ENCODE measurements around the gene SH2D4B.

SH2D4B gene

DNA sequence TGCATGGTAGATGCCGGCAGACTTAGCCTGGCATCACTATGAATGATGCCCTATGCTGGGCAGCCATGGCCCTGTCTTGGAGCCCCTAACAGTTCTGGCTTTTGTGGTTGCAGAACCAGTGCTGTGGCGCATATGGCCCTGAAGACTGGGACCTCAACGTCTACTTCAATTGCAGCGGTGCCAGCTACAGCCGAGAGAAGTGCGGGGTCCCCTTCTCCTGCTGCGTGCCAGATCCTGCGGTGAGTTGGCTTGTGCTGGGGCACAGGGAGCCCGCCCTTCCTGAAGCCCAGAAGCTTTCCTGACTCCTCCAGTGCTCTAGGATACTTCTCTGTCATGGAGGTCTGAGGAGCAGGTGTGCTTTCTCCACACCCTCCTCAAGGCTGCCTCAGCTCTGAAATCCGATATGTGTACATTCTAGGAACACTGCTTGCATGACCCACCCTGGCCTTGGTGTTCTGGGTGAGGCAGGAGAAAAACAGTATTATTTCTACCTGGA is 25.6 kb upstream of the SH2D4B start:
- DNase-seq (ENCODE audit: low spot score in 2 of 2), result no peak
- H3K4me1 ChIP-seq, result no peaks in the 10 kb centered on the region
- in situ Hi-C loops (cut with MboI; ENCODE audit: low sequenced_read_pairs), result no loop called here
- no peaks in the 10 kb centered on the region for H3K27me3 ChIP-seq (ENCODE audit: low read depth)
- peaks cover 7% of the 10 kb centered on the region for H3K36me3 ChIP-seq (replicated peaks)
- H3K4me3 ChIP-seq, result no peak overlapping the region
- H3K9me3 ChIP-seq, result no peaks in the 10 kb centered on the region

DNA sequence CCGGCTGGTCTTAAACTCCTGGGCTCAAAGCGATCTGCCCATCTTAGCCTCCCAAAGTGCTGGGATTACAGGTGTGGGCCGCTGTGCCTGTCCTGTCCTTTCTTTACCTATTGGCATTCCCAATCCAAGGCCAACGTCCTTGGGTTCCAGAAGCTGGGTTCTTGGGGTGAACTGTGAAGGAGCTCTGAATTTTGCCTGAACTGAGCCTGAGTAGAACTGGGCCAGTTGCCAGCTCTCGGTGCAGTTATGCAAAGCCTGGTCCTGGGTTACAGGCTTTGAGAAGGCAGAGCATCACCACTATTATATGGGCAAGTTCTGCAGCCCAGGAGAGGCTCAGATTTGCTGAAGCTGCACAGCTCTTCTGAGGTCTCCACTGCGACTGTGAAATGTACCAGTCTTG is 24.6 kb upstream of the SH2D4B start:
- in situ Hi-C loops (cut with MboI; ENCODE audit: low sequenced_read_pairs), result no loop called here
- no peak for DNase-seq (ENCODE audit: low spot score in 2 of 2)
- Histone ChIP-seq H3K36me3 (replicated peaks) (peaks cover 7% of the 10 kb centered on the region), H3K4me3 (no peak overlapping the region), H3K9me3 (no peaks in the 10 kb centered on the region), H3K27me3 (ENCODE audit: low read depth) (no peaks in the 10 kb centered on the region), H3K4me1 (no peaks in the 10 kb centered on the region)

DNA sequence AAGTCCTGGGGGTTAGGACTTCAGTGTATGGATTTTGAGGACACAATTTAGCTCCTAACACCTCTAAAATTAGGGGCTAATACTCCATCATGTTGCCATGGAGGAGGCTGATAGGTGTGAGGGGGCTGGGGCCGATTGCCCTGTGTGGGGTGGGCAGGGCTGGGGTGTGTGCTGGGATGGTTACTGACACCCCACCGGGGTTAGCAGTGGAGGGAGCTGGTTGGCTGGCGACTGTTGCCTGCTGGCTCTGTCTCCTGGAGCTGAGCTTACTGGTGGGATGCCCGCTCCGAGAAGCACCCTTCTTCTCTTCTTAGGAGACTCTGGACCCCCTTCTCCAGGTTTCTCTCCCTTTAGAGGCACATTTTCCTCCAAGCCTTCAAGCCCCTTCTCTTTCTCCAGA is 22.2 kb upstream of the SH2D4B start:
- no peak for DNase-seq (ENCODE audit: low spot score in 2 of 2)
- Histone ChIP-seq H3K9me3 (no peaks in the 10 kb centered on the region), H3K4me3 (no peak overlapping the region), H3K4me1 (no peaks in the 10 kb centered on the region), H3K27me3 (ENCODE audit: low read depth) (no peaks in the 10 kb centered on the region), H3K36me3 (replicated peaks) (peaks cover 3% of the 10 kb centered on the region)
- in situ Hi-C loops (cut with MboI; ENCODE audit: low sequenced_read_pairs), result no loop called here

GRCh38 chr10:80515941-80516340 is 21.8 kb upstream of the SH2D4B start:
- Histone ChIP-seq H3K27me3 (ENCODE audit: low read depth) (no peaks in the 10 kb centered on the region), H3K9me3 (no peaks in the 10 kb centered on the region), H3K4me1 (no peaks in the 10 kb centered on the region), H3K36me3 (replicated peaks) (peaks cover 3% of the 10 kb centered on the region), H3K4me3 (no peak overlapping the region)
- DNase-seq (ENCODE audit: low spot score in 2 of 2), result no peak
- in situ Hi-C loops (cut with MboI; ENCODE audit: low sequenced_read_pairs), result no loop called here

- H3K4me3 ChIP-seq, result no peak overlapping the region
- DNase-seq (ENCODE audit: low spot score in 2 of 2), result no peak
- in situ Hi-C loops (cut with MboI; ENCODE audit: low sequenced_read_pairs), result no loop called here
- H3K27me3 ChIP-seq (ENCODE audit: low read depth), result no peaks in the 10 kb centered on the region
- no peaks in the 10 kb centered on the region for H3K4me1 ChIP-seq
- no peaks in the 10 kb centered on the region for H3K9me3 ChIP-seq
- H3K36me3 ChIP-seq (replicated peaks), result peaks cover 3% of the 10 kb centered on the region
These were observed 21.1 kb upstream of the SH2D4B start for GRCh38 chr10:80516506-80517075.

GRCh38 chr10:80517416-80518142 is 20.1 kb upstream of the SH2D4B start:
- H3K36me3 ChIP-seq (replicated peaks), result peaks cover 3% of the 10 kb centered on the region
- H3K4me3 ChIP-seq, result no peak overlapping the region
- H3K27me3 ChIP-seq (ENCODE audit: low read depth), result no peaks in the 10 kb centered on the region
- in situ Hi-C loops (cut with MboI; ENCODE audit: low sequenced_read_pairs), result no loop called here
- H3K9me3 ChIP-seq, result no peaks in the 10 kb centered on the region
- no peaks in the 10 kb centered on the region for H3K4me1 ChIP-seq
- DNase-seq (ENCODE audit: low spot score in 2 of 2), result no peak

DNA sequence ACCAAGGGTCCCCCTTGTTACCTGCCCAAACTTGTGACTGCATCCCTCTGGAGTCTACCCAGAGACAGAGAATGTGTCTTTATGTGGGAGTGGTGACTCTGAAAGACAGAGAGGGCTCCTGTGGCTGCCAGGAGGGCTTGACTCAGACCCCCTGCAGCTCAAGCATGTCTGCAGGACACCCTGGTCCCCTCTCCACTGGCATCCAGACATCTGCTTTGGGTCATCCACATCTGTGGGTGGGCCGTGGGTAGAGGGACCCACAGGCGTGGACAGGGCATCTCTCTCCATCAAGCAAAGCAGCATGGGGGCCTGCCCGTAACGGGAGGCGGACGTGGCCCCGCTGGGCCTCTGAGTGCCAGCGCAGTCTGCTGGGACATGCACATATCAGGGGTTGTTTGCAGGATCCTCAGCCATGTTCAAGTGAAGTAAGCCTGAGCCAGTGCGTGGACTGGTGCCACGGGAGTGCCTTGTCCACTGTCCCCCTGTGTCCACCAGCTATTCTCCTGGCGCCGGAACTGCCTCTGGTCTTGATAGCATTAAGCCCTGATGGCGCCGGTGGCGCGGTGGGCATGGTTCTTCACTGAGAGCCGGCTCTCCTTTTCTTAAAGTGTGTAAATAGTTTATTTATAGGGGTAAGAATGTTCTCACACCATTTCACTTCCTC is 19.4 kb upstream of the SH2D4B start:
- H3K4me1 ChIP-seq, result no peaks in the 10 kb centered on the region
- no peak overlapping the region for H3K4me3 ChIP-seq
- H3K9me3 ChIP-seq, result no peaks in the 10 kb centered on the region
- H3K36me3 ChIP-seq (replicated peaks), result peaks cover 3% of the 10 kb centered on the region
- DNase-seq (ENCODE audit: low spot score in 2 of 2), result no peak
- in situ Hi-C loops (cut with MboI; ENCODE audit: low sequenced_read_pairs), result no loop called here
- no peaks in the 10 kb centered on the region for H3K27me3 ChIP-seq (ENCODE audit: low read depth)

DNA sequence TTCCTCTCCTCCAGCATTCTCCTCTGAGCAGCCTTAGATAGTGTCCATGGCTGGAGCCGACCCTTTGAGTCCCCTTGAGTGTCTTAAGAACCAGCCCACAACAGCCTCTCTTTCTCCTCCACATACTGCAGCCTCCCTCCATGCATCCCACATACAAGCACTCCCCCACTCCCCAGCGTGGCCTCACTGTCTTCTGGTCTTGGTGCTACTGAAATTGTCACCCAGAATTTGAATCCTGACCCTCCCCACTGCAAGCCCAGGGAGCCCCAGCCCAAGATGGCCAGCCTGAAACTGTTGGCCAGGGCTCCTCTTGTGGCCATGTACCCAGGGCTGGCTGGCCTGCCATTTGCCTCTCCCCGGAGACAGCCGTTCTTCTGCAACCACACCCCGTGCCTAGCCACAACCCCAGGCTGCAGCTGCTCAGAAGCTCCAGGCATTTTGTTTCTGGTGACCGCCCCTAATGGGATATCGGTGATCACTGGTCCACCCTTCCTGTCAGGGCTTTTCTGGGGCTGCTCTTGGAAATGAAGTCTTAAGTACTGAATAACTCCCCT is 18.8 kb upstream of the SH2D4B start:
- Histone ChIP-seq H3K9me3 (no peaks in the 10 kb centered on the region), H3K4me3 (no peak overlapping the region), H3K36me3 (replicated peaks) (peaks cover 3% of the 10 kb centered on the region), H3K4me1 (no peaks in the 10 kb centered on the region), H3K27me3 (ENCODE audit: low read depth) (no peaks in the 10 kb centered on the region)
- in situ Hi-C loops (cut with MboI; ENCODE audit: low sequenced_read_pairs), result no loop called here
- no peak for DNase-seq (ENCODE audit: low spot score in 2 of 2)

DNA sequence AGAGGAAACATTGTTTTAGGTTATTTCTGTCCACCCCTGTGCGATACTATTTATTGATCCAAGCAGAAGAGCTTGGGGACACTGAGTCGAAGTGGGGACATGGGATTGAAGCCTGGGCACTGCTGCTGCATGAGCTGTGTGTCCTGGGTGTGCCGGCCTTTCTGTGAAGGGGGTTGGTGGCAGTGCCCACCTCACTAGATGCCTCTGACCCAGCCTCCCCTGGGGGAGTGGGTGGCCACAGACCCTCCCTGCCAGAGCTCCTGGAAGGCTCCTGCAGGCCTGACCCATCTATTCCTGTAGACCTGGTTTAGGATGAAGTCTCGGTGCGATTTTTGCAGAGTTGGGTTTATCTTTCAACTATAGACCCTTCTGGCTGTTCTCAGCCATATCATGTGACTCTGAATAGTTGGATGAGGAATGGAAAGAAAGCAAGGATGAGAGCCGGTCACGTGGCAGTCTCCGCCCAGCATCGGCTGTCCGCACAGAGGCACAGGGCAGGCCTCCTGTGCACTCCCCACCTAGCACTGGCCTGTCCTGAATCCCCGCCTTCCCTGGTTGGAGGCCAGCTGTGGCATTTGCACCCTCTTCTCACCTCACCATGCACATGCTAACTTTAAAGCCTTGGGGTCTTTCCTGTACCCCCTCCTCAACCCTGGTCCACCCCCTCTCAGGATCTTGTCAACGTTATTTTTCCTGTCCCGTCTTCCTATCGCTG is 17.6 kb upstream of the SH2D4B start:
- H3K27me3 ChIP-seq (ENCODE audit: low read depth), result no peaks in the 10 kb centered on the region
- DNase-seq (ENCODE audit: low spot score in 2 of 2), result no peak
- in situ Hi-C loops (cut with MboI; ENCODE audit: low sequenced_read_pairs), result no loop called here
- no peak overlapping the region for H3K4me3 ChIP-seq
- H3K9me3 ChIP-seq, result no peaks in the 10 kb centered on the region
- H3K36me3 ChIP-seq (replicated peaks), result peaks cover 2% of the 10 kb centered on the region
- no peaks in the 10 kb centered on the region for H3K4me1 ChIP-seq

DNA sequence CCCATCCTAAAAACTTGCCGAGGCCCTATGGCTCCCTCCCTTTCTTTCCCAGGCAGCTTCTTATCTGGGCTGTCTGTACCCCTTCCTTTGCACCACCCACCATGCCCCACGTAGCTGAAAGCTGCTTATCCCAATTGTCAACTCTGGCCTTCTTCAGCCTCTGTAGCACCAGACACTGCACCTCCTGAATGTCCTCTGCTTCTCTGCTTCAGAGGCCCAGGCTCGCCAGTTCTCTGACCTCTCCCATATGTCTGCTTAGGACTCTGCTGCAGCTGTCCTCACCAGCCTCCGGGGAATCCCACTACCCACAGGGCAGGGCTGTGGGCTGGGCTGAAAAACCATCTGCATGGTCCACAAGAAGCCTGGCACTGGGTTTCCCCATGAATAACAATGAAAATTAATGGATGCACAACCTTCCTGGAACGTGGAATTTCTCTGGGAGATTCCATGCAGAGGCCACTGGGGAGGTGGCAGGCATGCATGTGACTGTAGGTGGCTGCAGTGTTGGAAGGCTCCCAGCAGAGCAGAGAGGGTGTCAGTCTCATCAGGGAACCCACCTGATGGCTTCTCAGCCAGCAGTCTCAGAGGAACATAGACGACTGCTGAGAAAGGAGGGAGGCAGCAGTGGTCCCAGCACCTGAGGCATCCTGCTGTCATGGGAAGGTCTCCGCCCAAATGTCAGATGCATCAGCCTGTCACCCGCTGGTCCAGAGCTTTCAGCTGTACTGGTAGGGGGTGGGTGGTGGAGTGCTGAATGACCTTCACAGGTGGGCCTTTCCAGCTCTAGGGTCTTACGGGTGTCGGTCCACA is 16.8 kb upstream of the SH2D4B start:
- no peaks in the 10 kb centered on the region for H3K9me3 ChIP-seq
- DNase-seq (ENCODE audit: low spot score in 2 of 2), result no peak
- no peaks in the 10 kb centered on the region; the same call in 1 of the 2 replicates for H3K36me3 ChIP-seq (replicated peaks)
- in situ Hi-C loops (cut with MboI; ENCODE audit: low sequenced_read_pairs), result no loop called here
- H3K4me3 ChIP-seq, result no peak overlapping the region
- H3K27me3 ChIP-seq (ENCODE audit: low read depth), result no peaks in the 10 kb centered on the region
- H3K4me1 ChIP-seq, result no peaks in the 10 kb centered on the region

DNA sequence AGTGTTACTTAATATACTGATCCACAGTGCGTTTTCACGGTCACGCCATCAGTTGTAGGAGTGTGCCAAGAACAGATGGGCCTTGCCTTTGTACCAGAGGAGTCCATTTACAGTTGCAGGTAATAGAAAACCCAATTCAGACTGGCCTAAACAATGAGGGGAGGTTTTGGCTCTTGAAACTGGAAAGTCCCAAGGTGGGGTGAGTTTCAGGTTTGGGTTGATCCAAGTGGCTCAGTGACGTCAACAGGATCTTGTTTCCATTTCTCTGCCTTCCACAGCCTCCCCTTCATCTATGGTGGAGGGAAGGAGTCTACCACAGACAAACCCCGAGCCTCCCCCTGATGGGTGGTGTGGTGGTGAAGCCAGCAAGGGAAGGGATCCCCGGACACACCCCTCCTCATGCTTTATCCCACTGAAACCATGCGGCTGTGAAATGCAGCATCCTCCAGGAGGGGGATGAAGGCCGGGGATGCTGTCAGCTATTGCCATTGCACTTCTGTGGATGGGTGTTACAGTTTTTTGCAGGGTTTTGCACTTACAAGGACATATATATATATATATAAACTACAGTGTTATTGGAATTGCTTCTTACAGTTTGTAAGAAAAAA is 14.8 kb upstream of the SH2D4B start:
- in situ Hi-C loops (cut with MboI; ENCODE audit: low sequenced_read_pairs), result no loop called here
- Histone ChIP-seq H3K9me3 (no peaks in the 10 kb centered on the region), H3K27me3 (ENCODE audit: low read depth) (no peaks in the 10 kb centered on the region), H3K36me3 (replicated peaks) (no peaks in the 10 kb centered on the region), H3K4me3 (no peak overlapping the region), H3K4me1 (no peaks in the 10 kb centered on the region)
- no peak for DNase-seq (ENCODE audit: low spot score in 2 of 2)

DNA sequence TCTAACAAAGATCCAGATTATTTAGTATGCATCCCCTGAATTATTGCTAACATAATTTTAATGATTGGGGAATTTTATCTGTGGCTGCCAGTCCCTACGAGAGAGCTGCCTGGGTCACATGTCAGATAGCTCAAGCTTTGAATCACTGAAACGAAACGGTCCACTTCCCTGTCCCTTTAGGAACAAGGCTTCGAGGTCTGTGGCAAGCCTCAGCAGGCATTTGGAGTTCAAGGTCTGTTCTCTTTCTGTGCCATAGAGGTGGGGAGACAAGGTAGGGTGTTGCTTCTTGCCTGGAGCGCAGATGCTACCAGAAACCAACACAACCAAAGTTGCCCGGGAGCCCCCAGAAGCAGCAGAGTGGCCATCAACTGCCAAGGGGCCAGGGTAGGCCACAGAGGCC is 13.9 kb upstream of the SH2D4B start:
- Histone ChIP-seq H3K36me3 (replicated peaks) (no peaks in the 10 kb centered on the region), H3K4me3 (no peak overlapping the region), H3K27me3 (ENCODE audit: low read depth) (no peaks in the 10 kb centered on the region), H3K4me1 (no peaks in the 10 kb centered on the region), H3K9me3 (no peaks in the 10 kb centered on the region)
- DNase-seq (ENCODE audit: low spot score in 2 of 2), result no peak
- in situ Hi-C loops (cut with MboI; ENCODE audit: low sequenced_read_pairs), result no loop called here

All from HAP-1 (cell line).